ENCODE results near the gene SLIT3. TPM values are rescaled to one million over a fixed set of nuclear protein-coding genes. Genes with fewer than 3 reads are reported as not detected.

The SLIT3 gene
- total and polyA plus RNA-seq, 9 of the 15 experiments (the other 6 are each of a cell fraction or from before 2014, with no cell fraction given) = 0.01 to 0.04 TPM; not detected in 7

GRCh38 chr5:168872246-168872645 is 428.7 kb downstream of the SLIT3 start:
- no peaks in the 10 kb centered on the region for H3K4me1 ChIP-seq (replicated peaks in 1 of 2; ENCODE audit: control insufficient read depth in 2 of 2, insufficient read depth in 2 of 2, low read length in 2 of 2)
- no TSS peak for BruUV-seq (replicated peaks)
- peaks cover 5 to 19% of the 10 kb centered on the region in 2 experiments; a peak in 4 of 5 replicates for H3K27me3 ChIP-seq (ENCODE audit: control insufficient read depth in 2 of 2, insufficient read depth in 2 of 2, low read length in 2 of 2)
- ChIA-PET CTCF (ENCODE audit: low intra/inter-chr PET ratio) (no interaction called here), POLR2A (no interaction called here)
- in situ Hi-C loops (cut with MboI) = no loop called here
- no peaks in the 10 kb centered on the region for H3K9me1 ChIP-seq (ENCODE audit: control insufficient read depth, insufficient read depth, low read length)
- H3K4me2 ChIP-seq (ENCODE audit: insufficient read depth, low read length) = no peak overlapping the region
- DNase-seq (ENCODE audit: extremely low read depth in 1 of 4, low spot score in 3 of 4) (no peak), ATAC-seq (no peak), FAIRE-seq (no peak)
- TF ChIP-seq JUN (IDR thresholded peaks at IDR 0.05; ENCODE audit: borderline replicate concordance, low read depth, low read length) (no peak), JUN (CRISPR knock-in tag; IDR thresholded peaks at IDR 0.05; ENCODE audit: borderline replicate concordance) (no peak), HDAC3 (IDR thresholded peaks at IDR 0.05; ENCODE audit: borderline replicate concordance, partially characterized antibody) (no peak), PML (IDR thresholded peaks at IDR 0.05; ENCODE audit: low read length) (no peak), SREBF1 (IDR thresholded peaks at IDR 0.05; ENCODE audit: borderline replicate concordance, low read depth, low read length) (no peak), RBM22 (IDR thresholded peaks at IDR 0.05; ENCODE audit: low read depth, low read length, poor library complexity, severe bottlenecking) (no peak), MCM7 (IDR thresholded peaks at IDR 0.05) (no peak), FOXK2 (conservative IDR thresholded peaks at IDR 0.05 in 1 of 2, IDR thresholded peaks at IDR 0.05 in 1 of 2; ENCODE audit: low read depth in 2 of 2) (no peak), MXI1 (IDR thresholded peaks at IDR 0.05; ENCODE audit: low read depth, low read length) (no peak), JUND (IDR thresholded peaks at IDR 0.05; ENCODE audit: borderline replicate concordance, low read depth, low read length) (no peak), JUND (tag; IDR thresholded peaks at IDR 0.05; ENCODE audit: borderline replicate concordance, low read depth, low read length) (no peak), NFE2 (IDR thresholded peaks at IDR 0.05; ENCODE audit: low read depth) (no peak), SRSF1 (IDR thresholded peaks at IDR 0.05; ENCODE audit: low read depth, low read length) (no peak), ZNF449 (CRISPR knock-in tag; IDR thresholded peaks at IDR 0.05) (no peak), HOXB6 (CRISPR knock-in tag; IDR thresholded peaks at IDR 0.05; ENCODE audit: borderline replicate concordance) (no peak), STAG1 (CRISPR knock-in tag; IDR thresholded peaks at IDR 0.05; ENCODE audit: borderline replicate concordance) (no peak), CAMTA2 (CRISPR knock-in tag; conservative IDR thresholded peaks at IDR 0.05) (no peak), SAFB2 (IDR thresholded peaks at IDR 0.05; ENCODE audit: borderline replicate concordance, low read depth, low read length, severe bottlenecking) (no peak)
- H2AFZ ChIP-seq (ENCODE audit: low read depth, low read length) = no peak overlapping the region
- H3K79me2 ChIP-seq (ENCODE audit: control insufficient read depth, insufficient read depth, low read length) = no peaks in the 10 kb centered on the region
- no peak overlapping the region for H3K4me3 ChIP-seq
- H3K36me3 ChIP-seq (ENCODE audit: control insufficient read depth, insufficient read depth, low read length) = no peaks in the 10 kb centered on the region
- H3K9me3 ChIP-seq (replicated peaks; ENCODE audit: control insufficient read depth, insufficient read depth, low read depth, low read length) = no peaks in the 10 kb centered on the region
- WGBS (ENCODE audit: insufficient coverage, low coverage, missing lambda C conversion rate) = 0% methylated on average over 2 of the region's 3 CpGs
- intact Hi-C loops (cut with micrococcal nuclease) = loop anchor here (10.0 kb wide), 1 partner anchor 187 kb away; no protein-coding TSS in a partner anchor
- no peak overlapping the region for H3K9ac ChIP-seq (ENCODE audit: insufficient read depth in 1 of 2, low read depth in 2 of 2, low read length in 2 of 2)
- no peaks in the 10 kb centered on the region; the same call in 1 of the 2 replicates for H4K20me1 ChIP-seq (replicated peaks; ENCODE audit: control insufficient read depth, insufficient read depth, low read length)
- H3K27ac ChIP-seq (ENCODE audit: extremely low read depth, low read depth, low read length) = no peak overlapping the region
